CD14-positive monocyte (primary cell): Measurements from ENCODE around the gene FGD1. TPM values are rescaled to one million over a fixed set of nuclear protein-coding genes. Genes with fewer than 3 reads are reported as not detected.

Experiments
- DNase-seq, 3 donors: peaks; one replicate each; pipeline ENCODE4 v3.0.0-alpha.2; 2011 to 2022
- H2AFZ ChIP-seq: 2 replicates; pipeline ENCODE4 v1.6.0; 2012; ENCODE audit warnings: mild to moderate bottlenecking, low read depth, low read length, inconsistent platforms; ENCODE audit not compliant: insufficient read depth, poor library complexity, severe bottlenecking
- H3K27ac ChIP-seq, 2 donors: 1 replicate in 1 of 2; 2 replicates in 1 of 2; pipeline ENCODE4 v1.5.1; 2012 to 2013; ENCODE audit warnings: low read length in 2 of 2, control low read depth in 1 of 2, inconsistent platforms in 1 of 2, low read depth in 1 of 2, mild to moderate bottlenecking in 1 of 2
- H3K27me3 ChIP-seq, 2 donors: one replicate each; pipeline versions ENCODE4 v1.6.0 to v1.6.1; 2011 to 2013; ENCODE audit warnings: low read length in 2 of 2; ENCODE audit not compliant: control insufficient read depth in 2 of 2, insufficient read depth in 2 of 2
- H3K36me3 ChIP-seq, 2 donors: replicated peaks in 1 of 2; 1 replicate in 1 of 2; 2 replicates in 1 of 2; pipeline versions ENCODE4 v1.5.1 to v1.6.1; 2012 to 2013; ENCODE audit warnings: low read length in 2 of 2, control low read depth in 1 of 2, inconsistent platforms in 1 of 2, mild to moderate bottlenecking in 1 of 2; ENCODE audit not compliant: insufficient read depth in 2 of 2, control insufficient read depth in 1 of 2
- H3K4me1 ChIP-seq, 2 donors: 1 replicate in 1 of 2; 2 replicates in 1 of 2; pipeline versions ENCODE4 v1.5.1 to v1.6.1; 2012 to 2013; ENCODE audit warnings: low read length in 2 of 2, control low read depth in 1 of 2, inconsistent platforms in 1 of 2, mild to moderate bottlenecking in 1 of 2, moderate library complexity in 1 of 2; ENCODE audit not compliant: insufficient read depth in 2 of 2, control insufficient read depth in 1 of 2
- H3K4me2 ChIP-seq: replicated peaks from 2 replicates; pipeline ENCODE3; 2012; ENCODE audit warnings: low read length, moderate library complexity, mild to moderate bottlenecking; ENCODE audit not compliant: poor library complexity, severe bottlenecking; ENCODE audit errors: extremely low read depth
- H3K4me3 ChIP-seq, 3 experiments: fragments of 200-600 bp in 1 of 3; sonication (generic) in 1 of 3; replicated peaks in 1 of 3; 1 replicate in 2 of 3; 2 replicates in 1 of 3; pipeline ENCODE4 v1.5.1; 2011 to 2013; ENCODE audit warnings: low read length in 3 of 3, mild to moderate bottlenecking in 3 of 3, control low read depth in 2 of 3, low read depth in 2 of 3, inconsistent platforms in 1 of 3, moderate library complexity in 1 of 3
- H3K79me2 ChIP-seq: 2 replicates; pipeline ENCODE4 v1.6.0; 2012; ENCODE audit warnings: mild to moderate bottlenecking, control low read depth, inconsistent platforms, low read length, moderate library complexity; ENCODE audit not compliant: insufficient read depth
- H3K9ac ChIP-seq: 2 replicates; pipeline ENCODE4 v1.6.0; 2017; ENCODE audit warnings: low read length, mild to moderate bottlenecking; ENCODE audit not compliant: insufficient read depth, poor library complexity, severe bottlenecking
- H3K9me3 ChIP-seq, 2 donors: replicated peaks in 1 of 2; 1 replicate in 1 of 2; 2 replicates in 1 of 2; pipeline versions ENCODE4 v1.5.1 to v1.6.1; 2012 to 2013; ENCODE audit warnings: low read length in 2 of 2, control low read depth in 1 of 2; ENCODE audit not compliant: control insufficient read depth in 1 of 2, insufficient read depth in 1 of 2
- H4K20me1 ChIP-seq: 2 replicates; pipeline ENCODE4 v1.6.0; 2012; ENCODE audit warnings: mild to moderate bottlenecking, low read length, control low read depth, moderate library complexity; ENCODE audit not compliant: insufficient read depth
- H3K27ac Mint-ChIP-seq, 7 donors: one replicate each; pipeline ENCODE4 v1.8.0; 2020; ENCODE audit warnings: mild to moderate bottlenecking in 7 of 7, mixed read lengths in 7 of 7, moderate library complexity in 6 of 7, inconsistent platforms in 2 of 7
- H3K27me3 Mint-ChIP-seq, 3 donors: one replicate each; pipeline ENCODE4 v1.8.0; 2021 to 2022; ENCODE audit warnings: low read depth in 3 of 3, mild to moderate bottlenecking in 3 of 3, mixed read lengths in 3 of 3, moderate library complexity in 3 of 3, inconsistent platforms in 1 of 3
- H3K36me3 Mint-ChIP-seq, 2 donors: one replicate each; pipeline ENCODE4 v1.8.0; 2020; ENCODE audit warnings: mixed read lengths in 2 of 2, inconsistent platforms in 1 of 2, mild to moderate bottlenecking in 1 of 2
- H3K4me1 Mint-ChIP-seq: one replicate; pipeline ENCODE4 v1.8.0; 2020; ENCODE audit warnings: mild to moderate bottlenecking, mixed read lengths
- H3K4me3 Mint-ChIP-seq, 2 donors: one replicate each; pipeline ENCODE4 v1.8.0; 2020; ENCODE audit warnings: mild to moderate bottlenecking in 2 of 2, mixed read lengths in 2 of 2, moderate library complexity in 1 of 2
- H3K9me3 Mint-ChIP-seq, 7 donors: one replicate each; pipeline ENCODE4 v1.8.0; 2020 to 2022; ENCODE audit warnings: mixed read lengths in 7 of 7, mild to moderate bottlenecking in 6 of 7, moderate library complexity in 6 of 7, inconsistent platforms in 2 of 7
- WGBS: methylation state at CpG from one replicate; pipeline ENCODE4 v1.1.5; 2013; ENCODE audit warnings: missing lambda C conversion rate; ENCODE audit not compliant: insufficient coverage; 5-methylcytosine and 5-hydroxymethylcytosine counted together
- intact Hi-C, 2 donors: fragments of 100-400 bp; cut with micrococcal nuclease; formaldehyde crosslinking; loops; one replicate each; pipeline versions ENCODE4 v1.15.0 to v1.15.1; 2023
- polyA plus RNA-seq, 3 donors: library from polyadenylated mRNA; depleted of rRNA in 1 of 3; unstranded in 2 of 3; stranded (reverse) in 1 of 3; fragments of 300-500 nt in 2 of 3; fragments of >200 nt in 1 of 3; fragmentation: Illumina TruSeq in 2 of 3; gene quantifications; 1 replicate in 2 of 3; 2 replicates in 1 of 3; pipeline ENCODE4 v1.2.3, GENCODE V29; 2012 to 2021
- TF ChIP-seq, protein P1 (sequence below): fragments of 200-600 bp; IDR thresholded peaks from one replicate; pipeline ENCODE4 v1.8.0; 2022; ENCODE audit warnings: antibody characterized with exemption, mild to moderate bottlenecking

Gene FGD1
- polyA plus RNA-seq, 3 donors = 0.05 to 0.18 TPM; not detected in 1

DNA sequence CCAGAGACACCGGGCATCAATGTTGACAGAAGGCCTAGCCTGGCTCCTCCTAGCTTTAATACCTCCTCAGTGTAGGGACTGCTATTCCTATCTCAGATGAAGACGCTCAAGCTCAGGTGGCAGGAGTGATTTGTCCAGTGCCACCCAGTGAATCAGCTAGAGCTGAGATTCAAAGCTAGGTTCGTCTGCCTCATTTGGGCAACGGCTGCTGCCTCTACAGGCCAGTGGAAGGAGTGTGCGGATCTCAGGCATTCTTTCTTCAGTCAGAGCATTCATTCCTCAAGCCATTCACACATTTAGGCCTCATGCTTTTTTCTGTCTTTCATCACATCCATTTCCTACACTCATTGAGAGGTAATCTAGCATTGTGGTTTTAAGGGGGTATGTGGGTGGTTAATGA is 48.6 kb downstream of the FGD1 start:
- Mint-ChIP-seq H3K4me1 (no peaks in the 10 kb centered on the region), H3K27me3 (peaks cover 0 to 14% (median 0%) of the 10 kb centered on the region in 3 donors), H3K36me3 (peaks cover 26% of the 10 kb centered on the region in 2 donors), H3K9me3 (peaks cover 0 to 1% (median 0%) of the 10 kb centered on the region in 7 donors), H3K4me3 (no peak overlapping the region), H3K27ac (no peak overlapping the region)
- Histone ChIP-seq H3K9me3 (no peaks in the 10 kb centered on the region), H3K9ac (no peak overlapping the region), H3K79me2 (peaks cover 10% of the 10 kb centered on the region), H3K4me3 (no peak overlapping the region), H3K4me2 (no peak overlapping the region), H3K27ac (no peak overlapping the region), H3K27me3 (no peaks in the 10 kb centered on the region), H3K36me3 (peaks cover 14 to 25% of the 10 kb centered on the region in 2 donors), H3K4me1 (no peaks in the 10 kb centered on the region), H4K20me1 (no peaks in the 10 kb centered on the region), H2AFZ (no peak overlapping the region)
- WGBS = 100% methylated on average over 1 of the region's 5 CpGs
- DNase-seq = no peak
- intact Hi-C loops = no loop called here
- TF ChIP-seq, protein P1, sequence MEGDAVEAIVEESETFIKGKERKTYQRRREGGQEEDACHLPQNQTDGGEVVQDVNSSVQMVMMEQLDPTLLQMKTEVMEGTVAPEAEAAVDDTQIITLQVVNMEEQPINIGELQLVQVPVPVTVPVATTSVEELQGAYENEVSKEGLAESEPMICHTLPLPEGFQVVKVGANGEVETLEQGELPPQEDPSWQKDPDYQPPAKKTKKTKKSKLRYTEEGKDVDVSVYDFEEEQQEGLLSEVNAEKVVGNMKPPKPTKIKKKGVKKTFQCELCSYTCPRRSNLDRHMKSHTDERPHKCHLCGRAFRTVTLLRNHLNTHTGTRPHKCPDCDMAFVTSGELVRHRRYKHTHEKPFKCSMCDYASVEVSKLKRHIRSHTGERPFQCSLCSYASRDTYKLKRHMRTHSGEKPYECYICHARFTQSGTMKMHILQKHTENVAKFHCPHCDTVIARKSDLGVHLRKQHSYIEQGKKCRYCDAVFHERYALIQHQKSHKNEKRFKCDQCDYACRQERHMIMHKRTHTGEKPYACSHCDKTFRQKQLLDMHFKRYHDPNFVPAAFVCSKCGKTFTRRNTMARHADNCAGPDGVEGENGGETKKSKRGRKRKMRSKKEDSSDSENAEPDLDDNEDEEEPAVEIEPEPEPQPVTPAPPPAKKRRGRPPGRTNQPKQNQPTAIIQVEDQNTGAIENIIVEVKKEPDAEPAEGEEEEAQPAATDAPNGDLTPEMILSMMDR = no peak

- Histone ChIP-seq H3K79me2 (peaks cover 24% of the 10 kb centered on the region), H2AFZ (no peak overlapping the region), H3K4me3 (no peak overlapping the region), H4K20me1 (no peaks in the 10 kb centered on the region), H3K9me3 (no peaks in the 10 kb centered on the region), H3K36me3 (peaks cover 14 to 25% of the 10 kb centered on the region in 2 donors), H3K27ac (no peak overlapping the region), H3K4me1 (peaks cover 5 to 11% of the 10 kb centered on the region in 2 donors), H3K27me3 (no peaks in the 10 kb centered on the region), H3K4me2 (no peak overlapping the region), H3K9ac (no peak overlapping the region)
- H3K27ac Mint-ChIP-seq = no peak overlapping the region
- 94% methylated on average over 7 of the region's 17 CpGs for WGBS
- intact Hi-C loops = no loop called here
- no peak for DNase-seq
- TF ChIP-seq, protein P1 = no peak
- no peak overlapping the region for H3K4me3 Mint-ChIP-seq
- H3K27me3 Mint-ChIP-seq = peaks cover 0 to 10% (median 0%) of the 10 kb centered on the region in 3 donors
- peaks cover 26 to 28% of the 10 kb centered on the region in 2 donors for H3K36me3 Mint-ChIP-seq
- peaks cover 11% of the 10 kb centered on the region for H3K4me1 Mint-ChIP-seq
- H3K9me3 Mint-ChIP-seq = peaks cover 0 to 1% (median 0%) of the 10 kb centered on the region in 7 donors
These were observed 50.0 kb downstream of the FGD1 start for GRCh38 chrX:54446084-54446483.
